Lower leg skin (tissue), 4 donors: ENCODE measurements around the gene TXNDC2. TPM values are rescaled to one million over a fixed set of nuclear protein-coding genes. Genes with fewer than 3 reads are reported as not detected.
"Not testable (repeated sequence)": the region's sequence is repeated elsewhere in the genome, so short reads cannot be mapped to it uniquely, and the experiment has no call there.

Experiments used
- DNase-seq, 2 donors: peaks; one replicate each; pipeline ENCODE4 v3.0.0-alpha.2; 2019; ENCODE audit warnings: low spot score in 2 of 2
- H3K4me3 ChIP-seq: fragments of 200-600 bp; sonication (generic); 2 replicates; pipeline ENCODE4 v1.5.1; 2017; ENCODE audit warnings: mild to moderate bottlenecking, low read depth; ENCODE audit not compliant: poor library complexity, severe bottlenecking
- CTCF ChIP-seq, 3 donors: fragments of 450-650 bp; IDR thresholded peaks; one replicate each; pipeline ENCODE4 v1.5.1; 2016; ENCODE audit warnings: antibody characterized with exemption in 3 of 3, mild to moderate bottlenecking in 3 of 3, moderate library complexity in 2 of 3
- POLR2A ChIP-seq, 2 donors: fragments of 450-650 bp; IDR thresholded peaks; one replicate each; pipeline ENCODE4 v1.6.1; 2016 to 2017; ENCODE audit warnings: antibody characterized with exemption in 2 of 2, mild to moderate bottlenecking in 1 of 2, moderate library complexity in 1 of 2
- WGBS, 2 donors: methylation state at CpG; one replicate each; pipeline ENCODE4 v1.1.5; 2018; 5-methylcytosine and 5-hydroxymethylcytosine counted together
- intact Hi-C: fragments of 100-400 bp; cut with DNase I; formaldehyde crosslinking; loops from one replicate; pipeline ENCODE4 v1.15.0; 2023; ENCODE audit warnings: low total_unique reads
- total RNA-seq, 4 donors: library from RNA; depleted of rRNA; stranded (reverse); fragments of >200 nt; gene quantifications; one replicate each; pipeline ENCODE4 v1.1.0, GENCODE V29; 2016

Gene TXNDC2
- total RNA-seq, 4 donors from 2014 or later, result 0.06 TPM; not detected in 3

- WGBS, 2 donors, result 65 to 67% methylated on average over 5 of the region's 5 CpGs
These were observed 4.4 kb downstream of the TXNDC2 start for GRCh38 chr18:9890196-9890595.

GRCh38 chr18:9890957-9891356 is 5.2 kb downstream of the TXNDC2 start:
- 88 to 93% methylated on average over 1 of the region's 1 CpG for WGBS, 2 donors
- DNase-seq, result no peak
- intact Hi-C loops, result no loop called here
- TF ChIP-seq POLR2A (IDR thresholded peaks at IDR 0.05), result no peak
- TF ChIP-seq CTCF (IDR thresholded peaks at IDR 0.05), result no peak
- no peak overlapping the region for H3K4me3 ChIP-seq

More at GRCh38 chr18:9890196-9890595, 4.4 kb downstream of the TXNDC2 start:
- intact Hi-C loops, result no loop called here
- TF ChIP-seq CTCF (IDR thresholded peaks at IDR 0.05) (no peak), POLR2A (IDR thresholded peaks at IDR 0.05) (no peak)
- no peak overlapping the region for H3K4me3 ChIP-seq
- DNase-seq, result no peak

- H3K4me3 ChIP-seq, intact Hi-C loops, DNase-seq: not testable (repeated sequence)
- 67 to 83% methylated on average over 4 of the region's 4 CpGs for WGBS, 2 donors
These were observed 5.7 kb downstream of the TXNDC2 start for GRCh38 chr18:9891515-9891914.

GRCh38 chr18:9894454-9895068 is 8.8 kb downstream of the TXNDC2 start:
- no peak for DNase-seq
- TF ChIP-seq CTCF (IDR thresholded peaks at IDR 0.05) (no peak), POLR2A (IDR thresholded peaks at IDR 0.05) (no peak)
- no peak overlapping the region for H3K4me3 ChIP-seq
- WGBS, 2 donors, result 94% methylated on average over 6 of the region's 6 CpGs
- intact Hi-C loops, result no loop called here

GRCh38 chr18:9897129-9897528 is 11.4 kb downstream of the TXNDC2 start:
- DNase-seq, result no peak
- no peak for TF ChIP-seq CTCF (IDR thresholded peaks at IDR 0.05)
- no peak for TF ChIP-seq POLR2A (IDR thresholded peaks at IDR 0.05)
- intact Hi-C loops, result no loop called here
- WGBS, 2 donors, result 92 to 95% methylated on average over 5 of the region's 5 CpGs
- no peak overlapping the region for H3K4me3 ChIP-seq

GRCh38 chr18:9897787-9898291 is 12.1 kb downstream of the TXNDC2 start:
- DNase-seq, H3K4me3 ChIP-seq, intact Hi-C loops: not testable (repeated sequence)
- WGBS, 2 donors, result 92 to 96% methylated on average over 10 of the region's 10 CpGs
